Measurements from ENCODE around the gene AFAP1L1.

AFAP1L1 gene

DNA sequence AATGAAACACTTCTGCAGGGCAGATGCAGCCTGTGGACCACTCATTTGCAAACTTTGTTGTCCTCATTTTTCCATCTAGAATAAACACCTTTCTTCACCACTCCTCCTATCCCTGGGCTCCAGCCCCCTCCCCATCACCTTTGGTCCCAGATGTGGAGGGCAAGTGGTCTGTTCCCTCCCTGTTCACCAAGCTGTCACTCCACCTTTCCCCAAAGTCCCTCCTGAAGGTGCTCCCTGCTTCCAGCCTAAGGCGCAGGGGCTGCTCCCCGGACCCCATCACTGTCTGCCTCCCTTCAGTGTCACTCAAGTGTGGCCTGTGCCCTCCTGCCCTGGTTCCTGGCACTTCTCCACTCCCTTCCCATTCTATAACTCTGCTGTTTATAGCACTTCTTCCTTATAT lies 93.1 kb downstream of the AFAP1L1 start:
- ChIA-PET CTCF (no interaction called here), POLR2A (no interaction called here)
- TF ChIP-seq FOXK2 (IDR thresholded peaks at IDR 0.05) (no peak), TARDBP (IDR thresholded peaks at IDR 0.05) (no peak), NFRKB (IDR thresholded peaks at IDR 0.05) (no peak), FOXA1 (IDR thresholded peaks at IDR 0.05) (no peak), ZNF384 (IDR thresholded peaks at IDR 0.05) (no peak), L3MBTL2 (conservative IDR thresholded peaks at IDR 0.05) (no peak), FOXM1 (IDR thresholded peaks at IDR 0.05; ENCODE audit: borderline replicate concordance) (no peak), ARNT (IDR thresholded peaks at IDR 0.05) (no peak), ELF4 (IDR thresholded peaks at IDR 0.05) (no peak)
- no peak for DNase-seq (ENCODE audit: extremely low spot score)

DNA sequence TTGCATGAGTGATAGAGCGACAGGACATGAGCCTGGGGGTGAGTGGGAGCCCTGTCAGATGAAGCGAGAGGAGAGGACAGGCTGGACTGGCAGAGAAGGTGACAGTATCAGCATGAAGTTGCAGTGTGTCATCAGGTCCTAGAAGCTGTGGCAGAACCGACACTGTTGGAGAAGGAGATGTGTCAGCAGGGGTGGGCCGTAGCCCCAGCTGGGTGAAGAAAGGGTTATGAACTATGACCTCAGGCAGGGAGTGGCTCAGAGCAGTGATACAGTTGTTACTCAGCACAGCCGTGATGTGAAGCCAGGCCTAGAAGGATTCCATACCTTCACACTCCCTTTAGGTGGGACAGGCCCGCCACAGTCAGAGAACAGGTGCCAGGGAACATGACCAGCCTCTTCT lies 93.8 kb downstream of the AFAP1L1 start:
- DNase-seq (ENCODE audit: extremely low spot score), result no peak
- ChIA-PET POLR2A (interaction anchor here (4.3 kb wide), 1 partner anchor 7 kb away, joined by 34 read pairs; the partner anchor contains the start of gene PCYOX1L), CTCF (no interaction called here)

DNA sequence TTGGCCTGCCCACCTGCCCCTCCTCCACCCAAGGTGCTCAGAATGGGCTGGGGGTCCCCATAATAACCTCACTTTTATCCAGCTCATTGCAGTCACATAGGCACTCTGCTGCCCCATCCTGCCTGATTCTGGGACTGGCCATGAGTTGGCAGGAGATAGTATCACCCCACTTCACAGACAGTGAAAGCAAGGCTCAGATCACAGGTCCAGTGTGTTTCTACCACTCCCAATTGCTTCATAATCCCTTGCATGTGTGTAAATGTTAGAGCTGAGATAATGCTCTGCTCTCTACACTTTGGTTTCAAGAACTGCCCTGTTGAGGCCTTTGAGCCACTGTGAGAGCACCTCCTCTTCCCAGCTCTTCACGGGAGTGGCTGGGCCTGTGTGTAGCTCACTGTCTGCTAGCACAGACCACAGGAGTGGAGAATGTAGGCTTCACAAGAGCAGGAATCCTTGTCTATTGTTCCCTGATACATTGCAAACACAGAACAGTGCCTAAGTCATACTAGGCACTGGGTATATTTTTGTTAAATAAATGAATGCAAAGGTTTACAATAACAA lies 94.6 kb downstream of the AFAP1L1 start:
- ChIA-PET POLR2A (interaction anchor here (0.7 to 4.3 kb wide), 3 partner anchors 8 to 80 kb away, joined by 3 to 34 read pairs (median 5); partner anchors contain the start of genes GRPEL2 and PCYOX1L), CTCF (interaction anchor here (0.7 to 2.4 kb wide), 3 partner anchors 9 to 54 kb away, joined by 3 to 10 read pairs (median 7); partner anchors contain the start of gene PCYOX1L)
- TF ChIP-seq ELF4 (IDR thresholded peaks at IDR 0.05) (no peak), LEF1 (IDR thresholded peaks at IDR 0.05; ENCODE audit: borderline replicate concordance) (no peak), SUZ12 (IDR thresholded peaks at IDR 0.05) (no peak), TARDBP (IDR thresholded peaks at IDR 0.05) (no peak), FOXK2 (IDR thresholded peaks at IDR 0.05) (no peak), FOXM1 (IDR thresholded peaks at IDR 0.05; ENCODE audit: borderline replicate concordance) (no peak), ZNF384 (IDR thresholded peaks at IDR 0.05) (no peak), HDGF (IDR thresholded peaks at IDR 0.05; ENCODE audit: borderline replicate concordance) (no peak), FOXA1 (IDR thresholded peaks at IDR 0.05) (no peak)
- TF ChIP-seq, protein P1, sequence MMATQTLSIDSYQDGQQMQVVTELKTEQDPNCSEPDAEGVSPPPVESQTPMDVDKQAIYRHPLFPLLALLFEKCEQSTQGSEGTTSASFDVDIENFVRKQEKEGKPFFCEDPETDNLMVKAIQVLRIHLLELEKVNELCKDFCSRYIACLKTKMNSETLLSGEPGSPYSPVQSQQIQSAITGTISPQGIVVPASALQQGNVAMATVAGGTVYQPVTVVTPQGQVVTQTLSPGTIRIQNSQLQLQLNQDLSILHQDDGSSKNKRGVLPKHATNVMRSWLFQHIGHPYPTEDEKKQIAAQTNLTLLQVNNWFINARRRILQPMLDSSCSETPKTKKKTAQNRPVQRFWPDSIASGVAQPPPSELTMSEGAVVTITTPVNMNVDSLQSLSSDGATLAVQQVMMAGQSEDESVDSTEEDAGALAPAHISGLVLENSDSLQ (IDR thresholded peaks at IDR 0.05), result no peak
- DNase-seq (ENCODE audit: extremely low spot score), result no peak

More for the DNA sequence above, 93.8 kb downstream of the AFAP1L1 start:
- TF ChIP-seq TARDBP (IDR thresholded peaks at IDR 0.05) (no peak), CTBP1 (IDR thresholded peaks at IDR 0.05; ENCODE audit: borderline replicate concordance) (no peak)

DNA sequence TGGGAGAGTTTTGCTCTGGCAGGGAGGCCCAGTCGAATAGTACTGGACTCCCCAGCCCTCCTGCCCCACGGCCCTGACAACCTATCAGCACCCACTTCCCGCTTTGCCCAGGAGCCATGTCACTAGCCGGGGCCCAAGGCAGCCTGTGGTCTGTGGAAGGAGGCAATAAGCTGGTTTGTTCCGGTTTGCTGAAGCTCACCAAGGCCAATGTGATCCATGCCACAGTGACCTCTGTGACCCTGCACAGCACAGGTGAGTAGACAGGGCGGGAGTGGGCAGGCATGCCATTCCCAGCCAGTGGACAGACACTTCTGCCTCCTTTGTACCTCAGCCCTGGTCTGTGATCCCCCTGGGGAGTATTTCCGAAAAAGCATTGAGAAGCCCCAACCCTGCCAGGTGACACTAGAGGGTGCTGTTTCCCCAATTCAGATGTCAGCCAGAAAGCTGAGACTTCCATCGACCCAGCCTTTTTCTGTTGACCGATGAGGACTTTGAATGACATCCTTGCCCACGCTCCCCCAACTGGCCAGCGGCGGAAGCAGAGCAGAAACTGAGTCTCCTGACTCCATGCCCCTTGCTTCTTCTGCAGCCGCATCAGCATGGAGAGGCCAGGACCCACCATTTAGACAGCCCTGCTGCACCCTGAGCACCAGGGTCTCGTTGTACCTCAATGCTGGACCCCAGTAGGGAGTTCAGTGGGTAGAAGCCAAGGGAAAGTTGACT lies 95.8 kb downstream of the AFAP1L1 start:
- TF ChIP-seq CTBP1 (IDR thresholded peaks at IDR 0.05; ENCODE audit: borderline replicate concordance), result no peak
- TF ChIP-seq, protein P1 (IDR thresholded peaks at IDR 0.05), result peak; percentile 88
- DNase-seq (ENCODE audit: extremely low spot score), result peak; percentile 80
- POLR2A ChIA-PET, result interaction anchor here (1.8 to 4.3 kb wide), 2 partner anchors 9 to 22 kb away, joined by 6 to 34 read pairs; partner anchors contain the start of genes GRPEL2 and PCYOX1L
- CTCF ChIA-PET, result interaction anchor here (0.6 to 2.7 kb wide), 29 partner anchors 9 to 312 kb away, joined by 3 to 16 read pairs (median 4); partner anchors contain the start of genes GRPEL2, IL17B and PCYOX1L

DNA sequence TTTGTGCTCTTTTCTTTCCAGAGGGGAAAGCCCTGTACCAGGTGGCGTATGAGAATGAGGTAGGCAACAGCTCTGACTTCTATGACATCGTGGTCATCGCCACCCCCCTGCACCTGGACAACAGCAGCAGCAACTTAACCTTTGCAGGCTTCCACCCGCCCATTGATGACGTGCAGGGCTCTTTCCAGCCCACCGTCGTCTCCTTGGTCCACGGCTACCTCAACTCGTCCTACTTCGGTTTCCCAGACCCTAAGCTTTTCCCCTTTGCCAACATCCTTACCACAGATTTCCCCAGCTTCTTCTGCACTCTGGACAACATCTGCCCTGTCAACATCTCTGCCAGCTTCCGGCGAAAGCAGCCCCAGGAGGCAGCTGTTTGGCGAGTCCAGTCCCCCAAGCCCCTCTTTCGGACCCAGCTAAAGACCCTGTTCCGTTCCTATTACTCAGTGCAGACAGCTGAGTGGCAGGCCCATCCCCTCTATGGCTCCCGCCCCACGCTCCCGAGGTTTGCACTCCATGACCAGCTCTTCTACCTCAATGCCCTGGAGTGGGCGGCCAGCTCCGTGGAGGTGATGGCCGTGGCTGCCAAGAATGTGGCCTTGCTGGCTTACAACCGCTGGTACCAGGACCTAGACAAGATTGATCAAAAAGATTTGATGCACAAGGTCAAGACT lies 96.5 kb downstream of the AFAP1L1 start:
- POLR2A ChIA-PET, result interaction anchor here (1.8 to 4.3 kb wide), 2 partner anchors 10 to 23 kb away, joined by 6 to 34 read pairs; partner anchors contain the start of genes GRPEL2 and PCYOX1L
- CTCF ChIA-PET, result interaction anchor here (0.6 to 2.7 kb wide), 23 partner anchors 8 to 214 kb away, joined by 3 to 16 read pairs (median 4); partner anchors contain the start of genes ARHGEF37, GRPEL2, IL17B and PCYOX1L
- DNase-seq (ENCODE audit: extremely low spot score), result no peak
- TF ChIP-seq FOXM1 (IDR thresholded peaks at IDR 0.05; ENCODE audit: borderline replicate concordance) (no peak), FOXA1 (IDR thresholded peaks at IDR 0.05) (no peak), SP1 (IDR thresholded peaks at IDR 0.05) (no peak), NFRKB (IDR thresholded peaks at IDR 0.05) (no peak), ARNT (IDR thresholded peaks at IDR 0.05) (no peak), CTBP1 (IDR thresholded peaks at IDR 0.05; ENCODE audit: borderline replicate concordance) (no peak), TARDBP (IDR thresholded peaks at IDR 0.05) (no peak), ZNF384 (IDR thresholded peaks at IDR 0.05) (no peak)
- TF ChIP-seq, protein P1 (IDR thresholded peaks at IDR 0.05), result no peak

DNA sequence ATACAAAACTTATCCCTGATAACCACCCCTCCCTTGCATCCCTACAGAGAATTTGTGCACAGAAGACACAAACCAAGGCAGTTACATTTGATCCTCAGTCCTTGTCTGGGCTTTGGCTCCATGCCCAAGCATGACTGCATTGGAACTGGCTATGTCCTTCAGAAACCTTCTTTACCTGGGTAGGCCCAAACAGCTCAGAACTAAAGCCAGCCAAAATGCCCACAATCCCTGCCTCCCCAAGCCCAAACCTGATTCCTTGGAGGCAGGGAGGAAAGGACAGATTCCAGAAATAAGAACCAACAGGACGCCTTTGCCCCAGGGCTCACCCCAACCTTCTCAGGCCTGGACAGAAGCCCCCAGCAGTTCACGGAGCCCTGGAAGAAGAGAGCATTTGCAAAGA lies 99.2 kb downstream of the AFAP1L1 start:
- CTCF ChIA-PET, result interaction anchor here (0.8 to 3.4 kb wide), 9 partner anchors 9 to 194 kb away, joined by 3 to 20 read pairs (median 5); no protein-coding TSS in a partner anchor
- DNase-seq (ENCODE audit: extremely low spot score), result no peak
- POLR2A ChIA-PET, result interaction anchor here (1.2 kb wide), 2 partner anchors 11 to 25 kb away, joined by 3 to 4 read pairs; partner anchors contain the start of gene GRPEL2
- no peak for TF ChIP-seq FOXM1 (IDR thresholded peaks at IDR 0.05; ENCODE audit: borderline replicate concordance)
- TF ChIP-seq ARNT (IDR thresholded peaks at IDR 0.05), result no peak
- TF ChIP-seq, protein P1 (IDR thresholded peaks at IDR 0.05), result no peak
- no peak for TF ChIP-seq L3MBTL2 (conservative IDR thresholded peaks at IDR 0.05)
- TF ChIP-seq NFRKB (IDR thresholded peaks at IDR 0.05), result no peak
- TF ChIP-seq HDGF (IDR thresholded peaks at IDR 0.05; ENCODE audit: borderline replicate concordance), result no peak
